Left ventricle myocardium inferior (tissue), 1 donor: ENCODE results near the gene DLG2. TPM values are rescaled to one million over a fixed set of nuclear protein-coding genes. Genes with fewer than 3 reads are reported as not detected.

Experiments
- DNase-seq: peaks from one replicate; pipeline ENCODE4 v3.0.0-alpha.2; 2020
- H3K27ac ChIP-seq: fragments of 200-600 bp; replicated peaks from 2 replicates; pipeline ENCODE4 v1.8.0; 2021
- H3K27me3 ChIP-seq: fragments of 200-600 bp; 2 replicates; pipeline ENCODE4 v1.8.0; 2021; ENCODE audit warnings: low read depth
- H3K36me3 ChIP-seq: fragments of 200-600 bp; 2 replicates; pipeline ENCODE4 v1.8.0; 2021
- H3K4me1 ChIP-seq: fragments of 200-600 bp; 2 replicates; pipeline ENCODE4 v1.8.0; 2021
- H3K4me3 ChIP-seq: fragments of 200-600 bp; 2 replicates; pipeline ENCODE4 v1.8.0; 2021; ENCODE audit warnings: mild to moderate bottlenecking, moderate library complexity
- H3K9me3 ChIP-seq: fragments of 200-600 bp; replicated peaks from 2 replicates; pipeline ENCODE4 v1.8.0; 2021
- CTCF ChIP-seq: fragments of 200-600 bp; IDR thresholded peaks from 2 replicates; pipeline ENCODE4 v1.8.0; 2021; ENCODE audit warnings: antibody characterized with exemption, mild to moderate bottlenecking, borderline replicate concordance
- intact Hi-C: fragments of 100-400 bp; cut with micrococcal nuclease; formaldehyde crosslinking; loops from one replicate; pipeline ENCODE4 v1.11.0; 2022
- total RNA-seq: library from RNA; stranded (reverse); fragmentation: NEBNext Ultra II Directional; extraction: Animal tissue kit (Norgen Biotek cat#: 25700); gene quantifications from one replicate; pipeline ENCODE4 v1.2.1, GENCODE V29; 2021
- donor health status: DM: no; HTN: yes; CAD: no; lungs with severe emphysema.

The DLG2 gene
- total RNA-seq, 1 donor from 2014 or later = 6.5 TPM

GRCh38 chr11:83978942-83979341 lies 1648.2 kb downstream of the DLG2 start:
- DNase-seq = no peak
- H3K36me3 ChIP-seq = no peaks in the 10 kb centered on the region
- H3K9me3 ChIP-seq = no peaks in the 10 kb centered on the region
- no peak for TF ChIP-seq CTCF
- H3K4me3 ChIP-seq = no peak overlapping the region
- intact Hi-C loops = no loop called here
- H3K4me1 ChIP-seq = peaks cover 5% of the 10 kb centered on the region
- no peaks in the 10 kb centered on the region for H3K27me3 ChIP-seq
- H3K27ac ChIP-seq = no peak overlapping the region

- TF ChIP-seq CTCF = no peak
- Histone ChIP-seq H3K36me3 (no peaks in the 10 kb centered on the region), H3K27ac (no peak overlapping the region), H3K27me3 (no peaks in the 10 kb centered on the region), H3K9me3 (no peaks in the 10 kb centered on the region), H3K4me3 (no peak overlapping the region), H3K4me1 (peaks cover 5% of the 10 kb centered on the region)
- intact Hi-C loops = no loop called here
- no peak for DNase-seq
Measured at GRCh38 chr11:83976086-83976485, 1651.1 kb downstream of the DLG2 start.

GRCh38 chr11:83972536-83972935 lies 1654.6 kb downstream of the DLG2 start:
- no peaks in the 10 kb centered on the region for H3K36me3 ChIP-seq
- H3K27me3 ChIP-seq = no peaks in the 10 kb centered on the region
- H3K4me3 ChIP-seq = no peak overlapping the region
- H3K9me3 ChIP-seq = no peaks in the 10 kb centered on the region
- TF ChIP-seq CTCF = no peak
- H3K4me1 ChIP-seq = no peaks in the 10 kb centered on the region
- intact Hi-C loops = no loop called here
- H3K27ac ChIP-seq = no peak overlapping the region
- DNase-seq = no peak

DNA sequence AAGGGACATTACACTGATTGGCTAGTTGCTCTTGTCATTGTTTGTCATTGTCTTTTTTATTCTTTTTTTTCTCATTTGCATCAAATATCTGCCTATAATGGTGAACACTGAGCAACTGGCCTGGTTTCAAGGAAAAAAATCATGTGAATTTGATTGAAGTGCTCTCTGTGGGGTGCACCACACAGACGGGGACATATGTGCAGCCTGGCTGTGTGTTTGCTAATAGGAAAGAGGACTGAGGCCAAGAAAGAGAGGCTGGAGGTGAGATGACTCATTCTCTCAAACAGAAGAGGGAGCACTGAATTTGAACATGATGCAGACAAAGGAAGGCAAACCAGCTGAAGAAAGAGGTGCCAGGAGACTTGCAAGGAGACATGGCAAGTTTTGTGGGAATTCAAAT lies 1656.1 kb downstream of the DLG2 start:
- no peak for DNase-seq
- intact Hi-C loops = no loop called here
- TF ChIP-seq CTCF = no peak
- Histone ChIP-seq H3K36me3 (no peaks in the 10 kb centered on the region), H3K4me3 (no peak overlapping the region), H3K27ac (no peak overlapping the region), H3K9me3 (no peaks in the 10 kb centered on the region), H3K27me3 (no peaks in the 10 kb centered on the region), H3K4me1 (no peaks in the 10 kb centered on the region)

- no peak for DNase-seq
- intact Hi-C loops = no loop called here
- Histone ChIP-seq H3K9me3 (no peaks in the 10 kb centered on the region), H3K4me3 (no peak overlapping the region), H3K27ac (no peak overlapping the region), H3K27me3 (no peaks in the 10 kb centered on the region), H3K4me1 (no peaks in the 10 kb centered on the region), H3K36me3 (no peaks in the 10 kb centered on the region)
- no peak for TF ChIP-seq CTCF
Measured at GRCh38 chr11:83970061-83970671, 1657.0 kb downstream of the DLG2 start.
